Endothelial cell of umbilical vein (primary cell): ENCODE data around the gene MRPS34. TPM values are rescaled to one million over a fixed set of nuclear protein-coding genes. Genes with fewer than 3 reads are reported as not detected.

Experiments
- Bru-seq: library from RNA; stranded (reverse); fragments of 400-500 nt; gene quantifications from one replicate; lab custom pipeline; 2021; lab: Mats Ljungman, UMichigan
- BruChase-seq, 2 experiments: library from RNA; stranded (reverse); fragments of 400-500 nt; gene quantifications; one replicate each; lab custom pipeline; 2021; lab: Mats Ljungman, UMichigan
- BruUV-seq: library from RNA; stranded (reverse); fragments of 400-500 nt; replicated peaks from 2 replicates; lab custom pipeline; 2021; lab: Mats Ljungman, UMichigan
- CTCF ChIA-PET: fragments of 300-600, 350-600 bp; sonication (Branson Sonifier 250); formaldehyde crosslinking; loops from one replicate; lab custom pipeline; 2021; ENCODE audit warnings: antibody characterized with exemption, inconsistent platforms; lab: Charles Lee
- POLR2A ChIA-PET: fragments of 300-600, 350-600 bp; sonication (Branson Sonifier 250); formaldehyde crosslinking; loops from one replicate; lab custom pipeline; 2021; ENCODE audit warnings: antibody characterized with exemption, inconsistent platforms; lab: Charles Lee
- DNase-seq: peaks from one replicate; pipeline ENCODE4 v3.0.0-alpha.2; 2011; ENCODE audit warnings: low read depth, low spot score
- FAIRE-seq: peaks from 2 replicates; lab custom pipeline; 2011; peaks lifted over from hg19 to GRCh38; lab: Jason Lieb, UNC
- H2AFZ ChIP-seq: 2 replicates; pipeline ENCODE4 v1.6.0; 2012; ENCODE audit warnings: low read depth, low read length, control low read depth, inconsistent platforms
- H3K27ac ChIP-seq: 2 replicates; pipeline ENCODE4 v1.5.1; 2011; ENCODE audit warnings: low read depth, mild to moderate bottlenecking, control low read depth, low read length, moderate library complexity; ENCODE audit not compliant: insufficient read depth
- H3K27me3 ChIP-seq, 2 experiments: 2 replicates each; pipeline versions ENCODE4 v1.6.0 to v1.6.1; 2011; ENCODE audit warnings: low read length in 2 of 2, mixed read lengths in 1 of 2; ENCODE audit not compliant: control insufficient read depth in 2 of 2, insufficient read depth in 2 of 2
- H3K36me3 ChIP-seq, 2 experiments: 2 replicates in 1 of 2; 3 replicates in 1 of 2; pipeline ENCODE4 v1.5.1; 2011; ENCODE audit warnings: low read length in 2 of 2, mild to moderate bottlenecking in 1 of 2, moderate library complexity in 1 of 2; ENCODE audit not compliant: control insufficient read depth in 2 of 2, insufficient read depth in 2 of 2; ENCODE audit errors: extremely low read depth in 1 of 2
- H3K4me1 ChIP-seq: 3 replicates; pipeline ENCODE4 v1.5.1; 2011; ENCODE audit warnings: mild to moderate bottlenecking, low read length; ENCODE audit not compliant: control insufficient read depth, insufficient read depth; ENCODE audit errors: extremely low read depth
- H3K4me2 ChIP-seq: 2 replicates; pipeline ENCODE4 v1.6.1; 2011; ENCODE audit warnings: low read length, control low read depth, mixed read lengths; ENCODE audit not compliant: insufficient read depth
- H3K4me3 ChIP-seq, 3 experiments: fragments of 200-600 bp in 1 of 3; sonication (generic), shearing (Covaris generic) in 1 of 3; replicated peaks in 1 of 3; 2 replicates each; pipeline ENCODE4 v1.5.1; 2011 to 2016; ENCODE audit warnings: control low read depth in 3 of 3, low read length in 3 of 3, mild to moderate bottlenecking in 2 of 3, inconsistent platforms in 1 of 3, low read depth in 1 of 3, moderate library complexity in 1 of 3; ENCODE audit not compliant: insufficient read depth in 1 of 3
- H3K79me2 ChIP-seq: 2 replicates; pipeline ENCODE4 v1.6.0; 2012; ENCODE audit warnings: low read length, inconsistent platforms; ENCODE audit not compliant: control insufficient read depth, insufficient read depth
- H3K9ac ChIP-seq: replicated peaks from 2 replicates; pipeline ENCODE3; 2011; ENCODE audit warnings: low read length, control low read depth; ENCODE audit not compliant: insufficient read depth; ENCODE audit errors: extremely low read depth
- H3K9me1 ChIP-seq: replicated peaks from 3 replicates; pipeline ENCODE4 v1.6.0; 2011; ENCODE audit warnings: mild to moderate bottlenecking, low read length; ENCODE audit not compliant: control insufficient read depth, insufficient read depth; ENCODE audit errors: extremely low read depth
- H3K9me3 ChIP-seq: replicated peaks from 2 replicates; pipeline ENCODE4 v1.5.1; 2012; ENCODE audit warnings: low read length, inconsistent platforms; ENCODE audit not compliant: control insufficient read depth, insufficient read depth
- H4K20me1 ChIP-seq: replicated peaks from 2 replicates; pipeline ENCODE3; 2011; ENCODE audit warnings: mild to moderate bottlenecking, low read length; ENCODE audit not compliant: control insufficient read depth, insufficient read depth; ENCODE audit errors: extremely low read depth
- CTCF ChIP-seq, 2 donors: IDR thresholded peaks; 1 replicate in 1 of 2; 2 replicates in 1 of 2; pipeline ENCODE4 v1.5.1; 2011; ENCODE audit warnings: low read length in 2 of 2, mild to moderate bottlenecking in 2 of 2, moderate library complexity in 2 of 2, control low read depth in 1 of 2, inconsistent platforms in 1 of 2, low read depth in 1 of 2; ENCODE audit not compliant: insufficient read depth in 1 of 2; ENCODE audit errors: extremely low read depth in 1 of 2
- EZH2 ChIP-seq: IDR thresholded peaks from 2 replicates; pipeline ENCODE4 v1.6.1; 2012; ENCODE audit warnings: borderline replicate concordance, low read depth, mild to moderate bottlenecking, moderate library complexity, low read length, inconsistent platforms; ENCODE audit not compliant: severe bottlenecking
- FOS ChIP-seq: IDR thresholded peaks from 2 replicates; pipeline ENCODE4 v1.6.1; 2011; ENCODE audit warnings: mild to moderate bottlenecking, low read length, moderate library complexity, borderline replicate concordance; ENCODE audit not compliant: insufficient read depth
- GATA2 ChIP-seq: IDR thresholded peaks from 2 replicates; pipeline ENCODE4 v1.7.0; 2011; ENCODE audit warnings: low read depth, mild to moderate bottlenecking, moderate library complexity, mixed read lengths, low read length; ENCODE audit not compliant: insufficient read length, insufficient read depth
- JUN ChIP-seq: IDR thresholded peaks from 2 replicates; pipeline ENCODE4 v1.6.1; 2011; ENCODE audit warnings: borderline replicate concordance, low read depth; ENCODE audit not compliant: insufficient read length, insufficient read depth
- MYC ChIP-seq: IDR thresholded peaks from one replicate; pipeline ENCODE4 v1.6.1; 2011; ENCODE audit warnings: mild to moderate bottlenecking, low read depth, low read length
- POLR2A ChIP-seq: IDR thresholded peaks from 2 replicates; pipeline ENCODE4 v1.6.1; 2012; ENCODE audit warnings: low read depth, mild to moderate bottlenecking, control low read depth, low read length
- POLR2AphosphoS5 ChIP-seq: IDR thresholded peaks from 2 replicates; pipeline ENCODE4 v1.6.1; 2012; ENCODE audit warnings: low read depth, mild to moderate bottlenecking, control low read depth, low read length, moderate library complexity; ENCODE audit not compliant: insufficient read depth
- dilution Hi-C: fragments of 300-500 bp; cut with MboI; formaldehyde crosslinking; loops from one replicate; pipeline ENCODE4 v1.15.0; 2019; ENCODE audit warnings: low sequenced_read_pairs; ENCODE audit not compliant: extremely low pct_ligation_motif_present
- intact Hi-C: fragments of 100-400 bp; cut with micrococcal nuclease; formaldehyde crosslinking; loops from one replicate; pipeline ENCODE4 v1.10.0; 2022
- long read RNA-seq: library from polyadenylated mRNA; stranded (forward); transcript quantifications from one replicate; pipeline ENCODE4 v2.0.0, GENCODE V29; 2021
- polyA minus RNA-seq, 3 experiments: library from RNA; depleted of rRNA, polyadenylated mRNA; stranded (reverse); fragments of >200 nt; gene quantifications; 1 replicate in 1 of 3; 2 replicates in 2 of 3; pipeline ENCODE4 v1.2.3, GENCODE V29; 2011
- polyA plus RNA-seq, 4 experiments: library from polyadenylated mRNA; depleted of rRNA in 3 of 4; stranded (reverse) in 3 of 4; unstranded in 1 of 4; fragments of >200 nt; gene quantifications; 2 replicates each; pipeline versions ENCODE4 v1.2.1 to v1.2.3, GENCODE V29; 2011 to 2012; ENCODE audit warnings: missing spikeins in 1 of 4
- total RNA-seq: library from RNA; stranded (reverse); gene quantifications from 2 replicates; pipeline ENCODE4 v1.2.3, GENCODE V29; 2021
- TF ChIP-seq, protein P1 (sequence below): IDR thresholded peaks from 2 replicates; pipeline ENCODE4 v1.6.1; 2011; ENCODE audit not compliant: insufficient read depth, insufficient read length

The MRPS34 gene
- total RNA-seq (85.2 and 102 TPM in 2 replicates), polyA plus RNA-seq (82.1 and 93.8 TPM in 2 replicates), polyA minus RNA-seq (19.5 and 27.6 TPM in 2 replicates), Bru-seq, nascent RNA (percentile 69 among the genes with signal in this experiment), BruChase-seq, experiment 1, labeled RNA remaining after a 6-hour chase (percentile 96 among the genes with signal in this experiment), BruChase-seq, experiment 2, labeled RNA remaining after a 2-hour chase (percentile 88 among the genes with signal in this experiment)
- polyA plus RNA-seq (2011; cell fraction: cytosol; rRNA removed): 81.2 and 86.0 TPM in 2 replicates
- polyA plus RNA-seq (2011; cell fraction: nucleus; rRNA removed): 40.4 and 44.0 TPM in 2 replicates
- 72.4 and 87.7 TPM in 2 replicates for polyA plus RNA-seq (2012)
- polyA minus RNA-seq (2011; cell fraction: cytosol; rRNA and poly(A)+ RNA removed): 96.9 TPM
- polyA minus RNA-seq (2011; cell fraction: nucleus; rRNA and poly(A)+ RNA removed): 4.9 and 9.1 TPM in 2 replicates
- long read RNA-seq, transcript MRPS34-201 (3 exons, 1,040 nt): minor isoform, 29 of 335 reads
- long read RNA-seq, transcript MRPS34-203 (2 exons, 713 nt): minor isoform, 11 of 335 reads
- long read RNA-seq, transcript MRPS34-202 (3 exons, 1,024 nt): major isoform, 245 of 335 reads
- long read RNA-seq, partial matches to known transcripts: 21 of 335 reads
- long read RNA-seq, other reads (novel, unspliced or antisense): 29 of 335 reads

GRCh38 chr16:1772908-1773702, at the start of gene MRPS34:
TSS of gene MRPS34 (minus strand) at chr16:1773134. CDS start at chr16:1773119, 15 bp downstream.
- H3K4me3 ChIP-seq: peak within 1 kb of the TSS; percentile 26 to 83 (median 54)
- TF ChIP-seq EZH2 (no peak), GATA2 (no peak), MYC (peak; percentile 28), JUN (no peak), FOS (no peak), CTCF (IDR thresholded peaks at IDR 0.05; ENCODE audit: extremely low read depth in 1 of 2, insufficient read depth in 1 of 2, low read depth in 1 of 2, low read length in 2 of 2) (peak; percentile 83 to 86), POLR2AphosphoS5 (peak; percentile 91), POLR2A (peak; percentile 86)
- TF ChIP-seq, protein P1, sequence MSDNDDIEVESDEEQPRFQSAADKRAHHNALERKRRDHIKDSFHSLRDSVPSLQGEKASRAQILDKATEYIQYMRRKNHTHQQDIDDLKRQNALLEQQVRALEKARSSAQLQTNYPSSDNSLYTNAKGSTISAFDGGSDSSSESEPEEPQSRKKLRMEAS: peak; percentile 51
- H3K27ac ChIP-seq: peak within 1 kb of the TSS; percentile 41
- peaks cover 0 to 34% of the 10 kb centered on the region in 2 experiments for H3K36me3 ChIP-seq
- peak within 1 kb of the TSS; percentile 46 for H2AFZ ChIP-seq
- H4K20me1 ChIP-seq: no peaks in the 10 kb centered on the region
- no peaks in the 10 kb centered on the region for H3K27me3 ChIP-seq
- ChIA-PET CTCF (interaction anchor here (0.7 to 2.0 kb wide), 6 partner anchors 8 to 67 kb away, joined by 3 to 16 read pairs (median 6); partner anchors contain the start of genes MAPK8IP3, NUBP2 and SPSB3), POLR2A (interaction anchor here (0.7 to 1.4 kb wide), 2 partner anchors 9 kb away, joined by 3 to 6 read pairs; partner anchors contain the start of genes NUBP2 and SPSB3)
- no TSS peak for BruUV-seq
- dilution Hi-C loops (no loop called here), intact Hi-C loops (loop anchor here (1.0 kb wide), 1 partner anchor 9 kb away; the partner anchor contains the start of genes NUBP2 and SPSB3)
- H3K79me2 ChIP-seq: peaks cover 17% of the 10 kb centered on the region
- peaks cover 19% of the 10 kb centered on the region for H3K4me1 ChIP-seq
- DNase-seq (peak; percentile 71), FAIRE-seq (peak; percentile 47)
- H3K4me2 ChIP-seq: peak within 1 kb of the TSS; percentile 72
- H3K9me3 ChIP-seq: no peaks in the 10 kb centered on the region
- H3K9ac ChIP-seq: peak within 1 kb of the TSS; percentile 80
- no peaks in the 10 kb centered on the region for H3K9me1 ChIP-seq
